Loucy (cell line): ENCODE data around the gene ALCAM.

Experiments
- H2AFZ ChIP-seq: fragments of 200-600 bp; sonication (generic); 2 replicates; pipeline ENCODE4 v1.6.0; 2016; ENCODE audit warnings: antibody characterized with exemption, mild to moderate bottlenecking, low read length, moderate library complexity
- H3F3A ChIP-seq: fragments of 200-600 bp; 2 replicates; pipeline ENCODE4 v1.6.0; 2016; ENCODE audit warnings: antibody characterized with exemption, low read depth, mild to moderate bottlenecking
- H3K27me3 ChIP-seq: fragments of 200-600 bp; sonication (generic); 2 replicates; pipeline ENCODE4 v1.6.1; 2014; ENCODE audit warnings: low read length, mild to moderate bottlenecking; ENCODE audit not compliant: insufficient read depth, poor library complexity, severe bottlenecking
- H3K36me3 ChIP-seq: fragments of 200-600 bp; sonication (generic); 2 replicates; pipeline ENCODE4 v1.6.1; 2016; ENCODE audit warnings: low read length; ENCODE audit not compliant: insufficient read depth
- H3K4me1 ChIP-seq: fragments of 200-600 bp; sonication (generic); 2 replicates; pipeline ENCODE4 v1.5.1; 2014; ENCODE audit warnings: low read length, mild to moderate bottlenecking; ENCODE audit not compliant: insufficient read depth, poor library complexity, severe bottlenecking
- H3K4me2 ChIP-seq: fragments of 200-600 bp; sonication (generic); 2 replicates; pipeline ENCODE4 v1.6.0; 2014; ENCODE audit warnings: antibody characterized with exemption, low read length, low read depth, mild to moderate bottlenecking; ENCODE audit not compliant: poor library complexity, severe bottlenecking
- H3K4me3 ChIP-seq: fragments of 200-600 bp; sonication (generic); 2 replicates; pipeline ENCODE4 v1.5.1; 2014; ENCODE audit warnings: low read length, mild to moderate bottlenecking, mixed read lengths; ENCODE audit not compliant: poor library complexity, severe bottlenecking
- H3K79me2 ChIP-seq: fragments of 200-600 bp; sonication (generic); 2 replicates; pipeline ENCODE4 v1.6.1; 2014; ENCODE audit warnings: low read length; ENCODE audit not compliant: insufficient read depth
- H3K9ac ChIP-seq: fragments of 200-600 bp; sonication (generic); 2 replicates; pipeline ENCODE4 v1.6.0; 2014; ENCODE audit warnings: mild to moderate bottlenecking, low read depth, low read length, moderate library complexity; ENCODE audit not compliant: poor library complexity, severe bottlenecking
- H3K9me2 ChIP-seq: fragments of 200-600 bp; sonication (generic); replicated peaks from 2 replicates; pipeline ENCODE4 v1.6.1; 2016; ENCODE audit warnings: low read depth, low read length, mixed read lengths
- H3K9me3 ChIP-seq: fragments of 200-600 bp; sonication (generic); 2 replicates; pipeline ENCODE4 v1.6.1; 2014; ENCODE audit warnings: mild to moderate bottlenecking, antibody characterized with exemption, low read length, low read depth; ENCODE audit not compliant: insufficient read depth
- H4K20me1 ChIP-seq: fragments of 200-600 bp; sonication (generic); 2 replicates; pipeline ENCODE4 v1.6.0; 2014; ENCODE audit warnings: antibody characterized with exemption, low read length, mild to moderate bottlenecking; ENCODE audit not compliant: insufficient read depth, poor library complexity, severe bottlenecking
- EZH2phosphoT487 ChIP-seq: fragments of 200-600 bp; IDR thresholded peaks from 2 replicates; pipeline ENCODE4 v1.6.1; 2018; ENCODE audit warnings: antibody characterized with exemption, mild to moderate bottlenecking, moderate library complexity, borderline replicate concordance
- TF ChIP-seq, protein P1 (sequence below): fragments of 200-600 bp; sonication (generic); conservative IDR thresholded peaks from 2 replicates; pipeline ENCODE4 v1.5.1; 2014; ENCODE audit warnings: mild to moderate bottlenecking, antibody characterized with exemption, low read length

ALCAM gene

DNA sequence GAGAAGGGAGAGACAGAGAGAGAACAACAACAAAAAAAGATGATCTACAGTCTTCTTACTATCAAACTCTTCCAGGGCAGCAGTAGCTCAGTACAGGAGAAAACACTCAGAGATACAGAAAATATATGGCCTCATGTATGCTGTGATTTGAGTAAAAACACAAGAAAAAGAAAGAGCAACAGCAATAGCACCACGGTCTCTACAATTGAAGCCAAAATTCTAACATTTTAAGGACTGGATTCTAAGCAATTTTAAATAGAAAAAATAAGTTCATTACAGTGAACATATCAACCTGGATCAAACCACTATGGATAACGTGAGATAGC, 43.5 kb upstream of the ALCAM start:
- TF ChIP-seq, protein P1, sequence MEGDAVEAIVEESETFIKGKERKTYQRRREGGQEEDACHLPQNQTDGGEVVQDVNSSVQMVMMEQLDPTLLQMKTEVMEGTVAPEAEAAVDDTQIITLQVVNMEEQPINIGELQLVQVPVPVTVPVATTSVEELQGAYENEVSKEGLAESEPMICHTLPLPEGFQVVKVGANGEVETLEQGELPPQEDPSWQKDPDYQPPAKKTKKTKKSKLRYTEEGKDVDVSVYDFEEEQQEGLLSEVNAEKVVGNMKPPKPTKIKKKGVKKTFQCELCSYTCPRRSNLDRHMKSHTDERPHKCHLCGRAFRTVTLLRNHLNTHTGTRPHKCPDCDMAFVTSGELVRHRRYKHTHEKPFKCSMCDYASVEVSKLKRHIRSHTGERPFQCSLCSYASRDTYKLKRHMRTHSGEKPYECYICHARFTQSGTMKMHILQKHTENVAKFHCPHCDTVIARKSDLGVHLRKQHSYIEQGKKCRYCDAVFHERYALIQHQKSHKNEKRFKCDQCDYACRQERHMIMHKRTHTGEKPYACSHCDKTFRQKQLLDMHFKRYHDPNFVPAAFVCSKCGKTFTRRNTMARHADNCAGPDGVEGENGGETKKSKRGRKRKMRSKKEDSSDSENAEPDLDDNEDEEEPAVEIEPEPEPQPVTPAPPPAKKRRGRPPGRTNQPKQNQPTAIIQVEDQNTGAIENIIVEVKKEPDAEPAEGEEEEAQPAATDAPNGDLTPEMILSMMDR: no peak
- TF ChIP-seq EZH2phosphoT487: no peak
- H3K4me2 ChIP-seq: no peak overlapping the region
- no peak overlapping the region for H2AFZ ChIP-seq
- H3K9me3 ChIP-seq: no peaks in the 10 kb centered on the region
- no peaks in the 10 kb centered on the region for H3F3A ChIP-seq
- no peaks in the 10 kb centered on the region for H3K9me2 ChIP-seq
- no peaks in the 10 kb centered on the region for H3K36me3 ChIP-seq
- H4K20me1 ChIP-seq: no peaks in the 10 kb centered on the region
- H3K9ac ChIP-seq: no peak overlapping the region
- H3K4me3 ChIP-seq: no peak overlapping the region
- no peaks in the 10 kb centered on the region for H3K27me3 ChIP-seq
- H3K79me2 ChIP-seq: no peaks in the 10 kb centered on the region
- H3K4me1 ChIP-seq: no peaks in the 10 kb centered on the region

DNA sequence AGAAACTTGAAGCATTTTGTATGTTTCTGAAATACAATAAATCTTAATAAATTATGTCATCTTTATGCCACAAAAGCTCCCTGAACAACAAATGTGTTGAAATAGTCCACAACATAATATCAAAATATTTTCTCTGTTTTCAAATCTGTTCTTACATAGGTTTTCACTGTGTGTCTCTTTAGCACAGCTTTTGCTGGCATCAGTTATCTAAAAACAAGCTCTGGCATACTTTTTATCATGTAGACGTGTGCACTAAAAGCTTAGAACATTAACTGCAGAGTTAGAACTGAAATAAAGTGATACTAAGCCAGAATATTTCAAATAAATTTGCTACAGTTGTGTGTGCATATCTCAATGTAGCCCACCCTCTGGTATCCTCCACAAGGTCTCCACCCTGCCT, 41.8 kb upstream of the ALCAM start:
- no peak overlapping the region for H3K4me3 ChIP-seq
- TF ChIP-seq, protein P1: no peak
- TF ChIP-seq EZH2phosphoT487: no peak

DNA sequence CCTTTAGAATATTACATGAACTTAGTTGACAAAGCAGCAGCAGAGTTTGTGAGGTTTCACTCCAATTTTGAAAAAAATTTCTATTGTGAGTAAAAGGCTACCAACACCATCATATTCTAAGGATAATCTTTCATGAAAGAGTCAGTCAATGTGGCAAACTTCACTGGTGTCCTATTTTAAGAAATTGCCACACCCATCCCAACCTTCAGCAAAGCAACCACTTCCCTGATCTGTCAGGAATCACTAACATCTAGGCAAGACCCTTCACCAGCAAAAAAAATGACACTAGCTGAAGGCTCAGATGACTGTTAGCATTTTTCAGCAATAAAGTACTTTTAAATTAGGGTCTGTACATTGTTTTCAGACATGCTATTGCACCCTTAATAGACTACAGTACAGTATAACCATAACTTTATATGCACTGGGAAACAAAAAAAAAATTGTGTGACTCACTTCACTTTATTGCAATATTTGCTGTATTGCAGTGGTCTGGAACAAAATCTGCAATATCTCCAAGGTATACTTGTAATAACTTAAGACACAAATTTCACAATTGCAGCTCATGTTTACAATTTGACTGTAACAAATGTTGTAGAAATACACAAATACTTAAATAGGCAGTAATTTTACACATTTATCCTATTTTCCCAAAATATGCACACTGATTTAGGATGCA, 38.9 kb upstream of the ALCAM start:
- no peaks in the 10 kb centered on the region for H3K27me3 ChIP-seq
- no peaks in the 10 kb centered on the region for H3K4me1 ChIP-seq
- TF ChIP-seq EZH2phosphoT487: no peak
- TF ChIP-seq, protein P1: no peak
- no peaks in the 10 kb centered on the region for H4K20me1 ChIP-seq
- no peak overlapping the region for H3K4me2 ChIP-seq
- H2AFZ ChIP-seq: no peak overlapping the region
- no peaks in the 10 kb centered on the region for H3K36me3 ChIP-seq
- H3F3A ChIP-seq: no peaks in the 10 kb centered on the region
- H3K4me3 ChIP-seq: no peak overlapping the region
- no peaks in the 10 kb centered on the region for H3K9me3 ChIP-seq
- H3K79me2 ChIP-seq: no peaks in the 10 kb centered on the region
- no peaks in the 10 kb centered on the region for H3K9me2 ChIP-seq
- H3K9ac ChIP-seq: no peak overlapping the region

More for the DNA sequence above, 41.8 kb upstream of the ALCAM start:
- Histone ChIP-seq H3K79me2 (no peaks in the 10 kb centered on the region), H3K9me3 (no peaks in the 10 kb centered on the region), H3K9me2 (no peaks in the 10 kb centered on the region), H3F3A (no peaks in the 10 kb centered on the region), H3K27me3 (no peaks in the 10 kb centered on the region), H3K9ac (no peak overlapping the region), H3K4me1 (no peaks in the 10 kb centered on the region), H4K20me1 (no peaks in the 10 kb centered on the region), H2AFZ (no peak overlapping the region), H3K36me3 (no peaks in the 10 kb centered on the region), H3K4me2 (no peak overlapping the region)
